NCI-H1930 (cell line): Measurements from ENCODE around the gene CLTCL1.

Experiments used
- DNase-seq, 2 experiments: peaks; one replicate each; lab custom pipeline; 2025; lab: John Stamatoyannopoulos, UW

Gene CLTCL1

DNA sequence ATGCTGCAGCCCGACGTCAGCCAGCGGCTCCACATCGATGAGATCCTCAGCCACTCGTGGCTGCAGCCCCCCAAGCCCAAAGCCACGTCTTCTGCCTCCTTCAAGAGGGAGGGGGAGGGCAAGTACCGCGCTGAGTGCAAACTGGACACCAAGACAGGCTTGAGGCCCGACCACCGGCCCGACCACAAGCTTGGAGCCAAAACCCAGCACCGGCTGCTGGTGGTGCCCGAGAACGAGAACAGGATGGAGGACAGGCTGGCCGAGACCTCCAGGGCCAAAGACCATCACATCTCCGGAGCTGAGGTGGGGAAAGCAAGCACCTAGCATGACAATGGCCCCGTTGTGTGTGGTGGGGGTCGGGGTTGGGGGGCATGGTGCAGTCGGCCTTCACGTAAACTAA, 159.4 kb downstream of the CLTCL1 start:
- no peak for DNase-seq

DNA sequence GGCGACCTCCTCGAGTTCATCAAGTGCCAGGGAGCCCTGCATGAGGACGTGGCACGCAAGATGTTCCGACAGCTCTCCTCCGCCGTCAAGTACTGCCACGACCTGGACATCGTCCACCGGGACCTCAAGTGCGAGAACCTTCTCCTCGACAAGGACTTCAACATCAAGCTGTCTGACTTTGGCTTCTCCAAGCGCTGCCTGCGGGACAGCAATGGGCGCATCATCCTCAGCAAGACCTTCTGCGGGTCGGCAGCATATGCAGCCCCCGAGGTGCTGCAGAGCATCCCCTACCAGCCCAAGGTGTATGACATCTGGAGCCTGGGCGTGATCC, 159.9 kb downstream of the CLTCL1 start:
- no peak for DNase-seq

DNA sequence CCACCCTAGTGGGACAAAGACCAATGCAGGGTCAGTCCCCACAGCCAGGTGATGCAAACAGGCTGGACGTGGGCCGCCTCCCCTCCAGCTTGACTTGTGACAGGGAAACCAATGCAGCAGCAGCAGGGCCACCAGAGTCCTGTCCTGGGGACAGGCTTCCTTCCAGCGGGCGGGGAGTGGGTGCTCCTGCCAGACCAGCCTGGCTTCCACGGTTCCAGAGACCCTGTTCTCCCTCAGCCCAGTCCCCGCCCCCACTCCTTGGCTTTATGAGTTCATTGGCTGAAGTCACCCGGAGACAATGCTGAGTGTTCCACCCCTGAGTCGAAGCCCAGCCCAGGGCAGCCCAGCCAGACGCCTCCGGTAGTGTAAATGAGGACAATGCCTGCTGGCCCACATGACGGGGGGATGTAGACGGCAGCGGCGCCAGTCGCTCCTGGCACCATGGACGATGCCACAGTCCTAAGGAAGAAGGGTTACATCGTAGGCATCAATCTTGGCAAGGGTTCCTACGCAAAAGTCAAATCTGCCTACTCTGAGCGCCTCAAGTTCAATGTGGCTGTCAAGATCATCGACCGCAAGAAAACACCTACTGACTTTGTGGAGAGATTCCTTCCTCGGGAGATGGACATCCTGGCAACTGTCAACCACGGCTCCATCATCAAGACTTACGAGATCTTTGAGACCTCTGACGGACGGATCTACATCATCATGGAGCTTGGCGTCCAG, 160.4 kb downstream of the CLTCL1 start, which contains the start of gene TSSK2:
Gene TSSK2 (plus strand): TSS at position 350 of the 726 bp plus-strand sequence. CDS start 92 bp downstream, at position 442.
- DNase-seq = no peak

DNA sequence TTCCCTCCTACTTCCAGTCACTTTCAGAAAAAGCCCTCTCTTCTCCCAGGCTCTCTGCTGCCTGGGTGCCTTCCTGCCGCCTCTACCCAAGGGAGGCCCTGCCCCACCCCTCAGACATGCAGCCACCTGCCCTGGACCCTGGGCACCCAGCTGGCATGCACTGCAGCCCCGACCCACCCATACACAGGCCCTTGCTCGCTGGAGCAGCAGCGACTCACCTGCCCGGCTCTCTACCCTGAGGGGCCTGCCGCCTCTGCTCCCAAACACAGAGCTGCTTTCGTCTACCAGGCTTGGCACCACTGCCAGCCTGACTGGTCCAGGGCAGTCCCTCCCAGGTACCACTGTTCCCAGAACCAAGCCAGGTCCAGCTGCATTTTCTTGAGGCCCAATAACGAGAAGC, 161.6 kb downstream of the CLTCL1 start:
- DNase-seq = no peak
